GM18498 (cell line): ENCODE results near the gene CDKN2A.

Experiments
- ATAC-seq: cut with Tn5 transposase; IDR thresholded peaks from one replicate; pipeline ENCODE4 v1.9.1; 2021; ENCODE audit warnings: mild to moderate bottlenecking, moderate library complexity; ENCODE audit not compliant: unreplicated experiment

CDKN2A gene

DNA sequence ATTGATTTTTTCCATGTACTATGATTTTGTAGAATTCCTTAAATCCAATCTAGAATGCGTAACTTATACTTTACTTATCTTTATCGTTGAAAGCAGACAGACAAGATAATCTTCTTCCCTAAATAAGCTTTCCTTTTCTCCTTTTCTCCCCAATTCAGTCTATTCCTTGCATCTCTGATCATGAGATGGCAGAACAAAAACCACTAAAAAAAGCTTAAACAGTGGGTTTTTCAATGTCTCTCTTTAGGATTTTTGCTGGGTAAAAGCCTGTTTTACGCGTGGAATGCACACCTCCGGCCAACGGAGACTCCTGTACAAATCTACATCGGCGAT is 14.2 kb upstream of the CDKN2A start:
- no peak for ATAC-seq

GRCh38 chr9:22005702-22006606 is 11.8 kb upstream of the CDKN2A start:
- no peak for ATAC-seq

- no peak for ATAC-seq
Observed at GRCh38 chr9:22005021-22005701, 11.0 kb upstream of the CDKN2A start.

- ATAC-seq: no peak
Observed at GRCh38 chr9:22002038-22002437, 7.8 kb upstream of the CDKN2A start.

DNA sequence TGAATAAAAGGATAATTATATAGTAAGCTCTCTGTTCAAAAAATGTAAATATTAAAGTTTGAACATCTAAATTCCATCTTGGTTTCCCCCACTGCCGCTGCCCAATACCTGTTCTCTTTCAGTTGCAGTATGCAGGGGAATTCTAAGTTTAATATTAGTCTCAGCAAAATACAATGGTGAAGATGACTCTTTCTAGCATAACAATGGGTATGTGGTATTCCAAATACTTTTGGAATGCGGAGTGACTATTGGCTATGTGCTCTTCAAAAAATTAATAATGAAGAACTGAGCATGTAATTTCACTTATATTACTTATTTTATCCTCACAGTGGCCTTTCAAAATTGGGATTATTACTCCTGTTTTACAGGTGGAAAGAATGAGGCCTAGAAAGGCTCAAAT is 3.8 kb upstream of the CDKN2A start:
- no peak for ATAC-seq

GRCh38 chr9:21997480-21997879 is 3.3 kb upstream of the CDKN2A start:
- no peak for ATAC-seq

DNA sequence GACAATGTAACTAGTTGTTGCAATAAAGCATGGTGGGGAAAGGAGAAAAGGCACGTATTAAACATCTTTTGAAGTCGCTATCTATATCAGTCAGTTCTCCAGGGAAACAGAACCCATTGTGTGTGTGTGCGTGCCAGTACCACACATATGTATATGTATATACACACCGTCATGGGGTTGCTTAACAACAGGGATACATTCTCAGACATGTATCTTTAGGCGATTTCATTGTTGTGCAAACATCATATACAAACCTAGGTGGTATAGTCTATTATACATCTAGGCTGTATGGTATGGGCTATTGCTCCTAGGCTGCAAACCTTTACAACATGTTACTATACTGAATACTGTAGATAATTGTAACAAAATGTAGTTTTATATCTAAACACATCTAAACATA is 2.7 kb upstream of the CDKN2A start:
- ATAC-seq: no peak

- no peak for ATAC-seq
Observed at GRCh38 chr9:21996438-21996837, 2.2 kb upstream of the CDKN2A start.

- ATAC-seq: peak; percentile 26
Observed at GRCh38 chr9:21995666-21996398, 1.6 kb upstream of the CDKN2A start.

DNA sequence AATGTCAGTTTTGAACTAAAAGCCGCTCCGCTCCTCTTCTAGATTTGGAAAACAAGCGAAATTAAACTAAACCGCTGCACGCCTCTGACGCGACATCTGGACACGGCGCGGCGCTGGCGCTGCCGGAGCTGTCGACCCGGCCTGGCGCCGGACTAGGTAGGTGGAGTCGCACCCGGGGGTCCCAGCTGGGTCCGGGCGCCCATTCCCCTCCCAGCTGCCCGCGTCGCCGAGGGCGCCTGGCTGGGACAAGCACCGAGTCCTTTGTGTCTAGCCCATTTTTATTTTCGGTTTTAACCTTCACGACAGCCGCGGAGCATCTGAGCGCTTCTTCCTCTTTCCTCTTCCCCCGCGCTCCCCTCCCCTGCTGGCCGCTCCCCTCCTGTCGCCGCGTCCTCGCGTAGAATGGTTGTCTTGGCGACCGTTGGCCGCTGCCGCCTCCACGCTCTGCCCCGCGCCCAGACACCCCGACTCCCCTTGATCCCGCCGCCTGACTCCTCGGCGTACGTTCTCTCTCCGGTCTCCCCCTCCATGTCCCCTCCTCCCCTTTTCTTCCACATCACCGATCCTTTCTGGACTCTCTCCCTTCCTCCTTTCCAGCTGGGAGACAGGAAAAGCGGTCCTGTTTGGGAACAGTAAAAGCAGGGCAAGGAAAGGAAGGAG is 944 bp upstream of the CDKN2A start:
- ATAC-seq: peak; percentile 88

DNA sequence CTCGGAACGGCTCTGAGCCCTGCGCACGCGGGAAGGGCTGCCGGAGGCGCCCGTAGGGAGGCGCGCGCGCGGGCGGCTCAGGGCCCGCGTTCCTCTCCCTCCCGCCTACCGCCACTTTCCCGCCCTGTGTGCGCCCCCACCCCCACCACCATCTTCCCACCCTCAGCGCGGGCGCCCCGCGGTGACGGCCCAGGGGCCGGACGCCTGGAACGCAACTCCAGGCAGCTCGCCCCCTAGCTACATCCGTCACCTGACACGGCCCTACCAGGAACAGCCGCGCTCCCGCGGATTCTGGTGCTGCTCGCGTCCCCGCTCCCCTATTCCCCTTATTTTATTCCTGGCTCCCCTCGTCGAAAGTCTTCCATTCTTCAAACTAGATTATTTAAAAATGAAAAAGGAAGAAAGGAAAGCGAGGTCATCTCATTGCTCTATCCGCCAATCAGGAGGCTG is 389 bp upstream of the CDKN2A start, which contains the start of gene CDKN2B-AS1:
Gene CDKN2B-AS1, plus strand, starts transcription at position 236 of the 450 bp plus-strand sequence.
- ATAC-seq: peak; percentile 52

DNA sequence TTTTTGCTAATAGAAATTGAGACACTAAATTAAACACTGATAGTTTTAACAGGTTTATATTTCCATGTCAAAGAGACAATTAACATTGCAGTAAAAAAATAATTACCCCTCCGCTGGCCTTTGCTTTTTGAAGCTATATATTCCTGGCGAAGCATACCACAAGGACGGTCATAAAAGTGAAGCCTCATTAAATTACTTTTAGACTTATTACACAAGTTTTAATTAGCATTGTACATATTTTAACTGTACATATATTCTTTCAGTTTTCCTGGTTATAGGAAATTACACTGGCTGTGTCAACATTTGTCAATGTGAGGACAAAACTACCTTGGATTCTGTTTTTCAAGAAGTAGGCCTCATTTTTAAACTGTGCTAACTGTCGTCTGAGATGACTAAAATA is 1.2 kb downstream of the CDKN2A start:
- no peak for ATAC-seq

GRCh38 chr9:21991072-21991959 is 2.9 kb downstream of the CDKN2A start:
- ATAC-seq: no peak

GRCh38 chr9:21989440-21990189 is 4.6 kb downstream of the CDKN2A start:
- no peak for ATAC-seq

DNA sequence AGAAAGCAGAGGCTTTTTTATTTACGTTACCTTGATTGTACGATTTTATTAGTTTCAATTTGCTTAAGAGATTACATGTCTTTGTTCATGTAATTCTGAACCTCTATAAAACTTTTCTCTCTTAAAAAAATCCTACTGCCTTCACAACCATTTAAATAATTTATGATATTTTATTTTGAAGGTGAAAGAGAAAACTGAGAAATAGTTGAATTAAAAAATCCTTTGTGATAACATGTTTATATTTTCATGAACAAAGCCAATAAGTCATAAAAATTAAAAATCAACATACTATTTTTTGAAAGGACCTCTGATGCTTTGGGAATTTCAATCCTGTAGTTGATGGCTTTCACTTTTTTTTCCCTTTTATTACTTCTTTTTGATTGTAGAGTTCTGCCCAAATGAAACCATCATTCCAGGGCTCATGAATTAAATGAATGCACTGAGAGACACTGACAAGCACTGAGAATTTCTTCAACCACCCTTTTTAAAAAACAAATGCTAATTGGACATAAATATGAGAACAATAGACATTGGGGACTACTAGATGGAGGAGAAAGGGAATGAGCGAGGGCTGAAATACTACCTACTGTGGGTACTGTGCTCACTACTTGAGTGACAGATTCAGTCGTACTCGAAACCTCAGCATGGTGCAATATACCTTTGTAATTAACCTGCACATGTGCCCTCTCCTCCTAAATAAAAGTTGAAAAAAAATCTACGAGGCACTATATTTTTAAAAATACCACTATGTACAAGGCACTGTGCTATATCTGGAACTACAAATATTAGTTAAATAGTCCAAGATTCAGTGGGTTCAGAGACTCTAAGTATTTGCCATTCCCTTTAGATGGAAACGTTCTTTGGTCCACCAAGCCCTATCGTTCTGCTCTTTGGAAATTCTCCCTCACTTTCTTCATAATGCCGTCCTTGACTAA is 5.9 kb downstream of the CDKN2A start:
- ATAC-seq: no peak

DNA sequence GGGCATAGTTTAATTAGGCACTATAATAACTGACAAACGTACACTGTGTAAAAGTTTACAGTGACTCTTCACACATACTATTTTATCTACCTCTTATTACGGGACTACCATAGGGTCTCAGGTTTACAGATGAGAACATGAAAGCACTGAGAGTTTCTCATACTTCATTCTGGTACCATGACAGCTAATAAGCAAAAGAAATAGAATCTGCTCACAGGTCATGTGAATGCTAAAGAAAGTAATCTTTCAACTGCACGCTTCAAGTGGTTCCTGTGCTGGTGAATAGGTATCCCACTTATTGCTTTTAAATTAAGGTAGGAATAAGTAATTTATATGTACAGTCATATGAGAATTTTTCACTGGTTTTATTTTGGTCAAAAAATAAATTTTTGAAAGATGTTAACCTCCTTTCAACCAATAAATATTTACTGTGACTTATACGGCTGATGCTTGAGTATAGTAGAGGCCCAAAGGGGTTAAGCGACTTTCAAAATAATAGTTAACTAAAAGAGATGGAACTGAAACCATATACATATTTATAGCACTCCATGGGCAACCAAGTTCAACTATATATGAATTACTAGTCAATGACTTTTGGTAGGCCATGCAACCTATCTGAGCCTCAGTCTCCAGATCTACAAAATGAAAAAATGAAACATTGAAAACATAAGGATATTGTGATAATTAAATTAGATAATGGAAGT is 8.1 kb downstream of the CDKN2A start:
- ATAC-seq: peak; percentile 55

- no peak for ATAC-seq
Observed at GRCh38 chr9:21984101-21984500, 10.1 kb downstream of the CDKN2A start.

DNA sequence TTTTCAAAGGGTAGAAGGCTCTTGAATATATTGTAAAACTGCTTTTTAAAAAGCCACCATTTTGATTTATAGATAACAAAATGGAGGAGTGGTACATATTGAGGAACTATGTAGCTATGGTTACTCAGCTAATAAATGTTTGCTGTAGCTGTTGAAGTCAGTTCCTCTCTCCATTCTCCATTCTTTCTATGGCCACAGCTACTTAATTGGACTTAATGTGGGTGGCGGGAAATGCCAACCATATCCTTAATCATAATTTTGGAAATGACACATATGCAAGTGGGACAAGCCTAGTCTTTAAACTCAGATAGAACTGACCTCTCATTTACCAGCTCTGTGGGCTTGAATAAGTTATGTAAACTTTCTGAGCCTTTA is 10.6 kb downstream of the CDKN2A start:
- ATAC-seq: no peak
